Ovary (tissue), 3 donors: ENCODE measurements around the gene SORCS3.

ENCODE experiments used
- CTCF ChIP-seq, 3 donors: fragments of 450-650 bp in 2 of 3; fragments of 200-600 bp in 1 of 3; IDR thresholded peaks; one replicate each; pipeline versions ENCODE4 v1.5.1 to v1.8.0; 2016 to 2022; ENCODE audit warnings: antibody characterized with exemption in 3 of 3, mild to moderate bottlenecking in 1 of 3
- POLR2A ChIP-seq: fragments of 450-650 bp; IDR thresholded peaks from one replicate; pipeline ENCODE4 v1.6.1; 2017; ENCODE audit warnings: antibody characterized with exemption, mild to moderate bottlenecking, moderate library complexity
- donor health status: DM: no; HTN: no; CAD: no.

GRCh38 chr10:104680467-104681401, 39.6 kb downstream of the SORCS3 start:
- TF ChIP-seq CTCF (IDR thresholded peaks at IDR 0.05): no peak
- no peak for TF ChIP-seq POLR2A
